ENCODE results near the gene PLCL1. TPM values are rescaled to one million over a fixed set of nuclear protein-coding genes. Genes with fewer than 3 reads are reported as not detected.

Gene PLCL1
- polyA plus RNA-seq, 1 of the 3 experiments (the other 2 are of a cell fraction): 7.7 TPM

- no peak overlapping the region for H3K4me2 ChIP-seq
- DNase-seq: no peak
- no peaks in the 10 kb centered on the region for H3K9me3 ChIP-seq
- H3K4me3 ChIP-seq (ENCODE audit: low read depth in 2 of 2, low read length in 1 of 2): no peak overlapping the region
- POLR2A ChIA-PET: no interaction called here
- peaks cover 17% of the 10 kb centered on the region; the same call in 1 of the 2 replicates for H3K79me2 ChIP-seq (ENCODE audit: insufficient read depth)
- peaks cover 5 to 7% of the 10 kb centered on the region in 2 experiments; a peak in 3 of 4 replicates for H3K4me1 ChIP-seq (ENCODE audit: control insufficient read depth in 1 of 2, insufficient read depth in 2 of 2, low read depth in 1 of 2, low read length in 1 of 2)
- peaks cover 7% of the 10 kb centered on the region for H3F3A ChIP-seq (replicated peaks; ENCODE audit: insufficient read depth)
- H4K20me1 ChIP-seq (ENCODE audit: insufficient read depth): no peaks in the 10 kb centered on the region
- 82% methylated on average over 6 of the region's 6 CpGs for WGBS (ENCODE audit: low lambda C conversion rate)
- peaks cover 0 to 4% of the 10 kb centered on the region in 2 experiments for H3K36me3 ChIP-seq (replicated peaks in 1 of 2; ENCODE audit: control insufficient read depth in 1 of 2, insufficient read depth in 2 of 2, low read length in 1 of 2)
- no peaks in the 10 kb centered on the region for H3K9me2 ChIP-seq
- no peaks in the 10 kb centered on the region for H3K27me3 ChIP-seq (ENCODE audit: insufficient read depth)
- no peak overlapping the region for H3K9ac ChIP-seq
- no peak for TF ChIP-seq SMC3 (IDR thresholded peaks at IDR 0.05; ENCODE audit: low read depth, low read length)
- TF ChIP-seq NFIC (IDR thresholded peaks at IDR 0.05; ENCODE audit: borderline replicate concordance): no peak
- TF ChIP-seq YY1 (IDR thresholded peaks at IDR 0.05; ENCODE audit: low read depth): no peak
- no peak for TF ChIP-seq SIN3A (IDR thresholded peaks at IDR 0.05; ENCODE audit: borderline replicate concordance, low read depth, low read length)
- no peak for TF ChIP-seq USF2 (IDR thresholded peaks at IDR 0.05; ENCODE audit: borderline replicate concordance, low read depth, low read length)
- TF ChIP-seq ELF1 (IDR thresholded peaks at IDR 0.05): no peak
- TF ChIP-seq RCOR1 (IDR thresholded peaks at IDR 0.05; ENCODE audit: low read length): no peak
- no peak for TF ChIP-seq NRF1 (IDR thresholded peaks at IDR 0.05; ENCODE audit: low read depth, low read length)
- no peak for TF ChIP-seq CHD2 (IDR thresholded peaks at IDR 0.05; ENCODE audit: low read length, partially characterized antibody)
- no peak for TF ChIP-seq TAF1 (IDR thresholded peaks at IDR 0.05; ENCODE audit: borderline replicate concordance, low read depth, low read length)
- no peak for TF ChIP-seq PBX3 (IDR thresholded peaks at IDR 0.05)
- no peak for TF ChIP-seq FOXJ3 (CRISPR knock-in tag; IDR thresholded peaks at IDR 0.05)
- no peak for TF ChIP-seq GABPA (IDR thresholded peaks at IDR 0.05; ENCODE audit: low read depth)
- TF ChIP-seq GATA2 (CRISPR knock-in tag; IDR thresholded peaks at IDR 0.05): no peak
- TF ChIP-seq FOSL2 (IDR thresholded peaks at IDR 0.05; ENCODE audit: borderline replicate concordance, low read depth): no peak
- no peak for TF ChIP-seq RAD21 (IDR thresholded peaks at IDR 0.05; ENCODE audit: low read length)
- no peak for TF ChIP-seq REST (IDR thresholded peaks at IDR 0.05; ENCODE audit: low read depth, low read length)
- H3K27ac ChIP-seq (ENCODE audit: low read depth in 2 of 2, low read length in 1 of 2): no peak overlapping the region
- no peak overlapping the region for H2AFZ ChIP-seq (ENCODE audit: low read depth)
- CTCF ChIA-PET: interaction anchor here (1.2 kb wide), 1 partner anchor 14 kb away, joined by 3 read pairs; no protein-coding TSS in a partner anchor
These were observed 89.2 kb downstream of the PLCL1 start for GRCh38 chr2:197893403-197894177.

Data from SK-N-SH (cell line).